Activated CD8-positive, alpha-beta memory T cell treated with anti-CD3 and anti-CD28 coated beads, Interleukin-2, amount 50 U/mL, for 1 hour (primary cell): ENCODE results near the gene SLU7.

ENCODE experiments used
- DNase-seq: peaks from one replicate; pipeline ENCODE4 v3.0.0-alpha.2; 2020; ENCODE audit errors: extremely low read depth

SLU7 gene

DNA sequence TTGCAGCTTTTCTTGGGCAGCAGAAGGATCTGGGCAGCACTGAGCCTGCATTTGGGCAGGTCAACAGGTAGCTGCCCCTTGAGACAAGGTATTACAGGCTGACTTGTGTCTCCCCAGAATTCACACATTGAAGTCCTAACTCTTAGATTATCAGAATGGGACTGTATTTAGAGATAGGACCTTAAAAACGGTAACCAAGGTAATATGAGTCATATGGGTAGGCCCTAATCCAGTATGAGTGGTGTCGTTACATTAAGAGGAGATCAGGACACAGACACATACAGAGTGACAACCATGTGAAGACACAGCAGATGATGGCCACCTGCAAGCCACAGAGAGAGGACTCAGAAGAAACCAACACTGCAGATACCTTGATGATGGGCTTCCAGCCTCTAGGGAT lies 51.6 kb downstream of the SLU7 start:
- no peak for DNase-seq

DNA sequence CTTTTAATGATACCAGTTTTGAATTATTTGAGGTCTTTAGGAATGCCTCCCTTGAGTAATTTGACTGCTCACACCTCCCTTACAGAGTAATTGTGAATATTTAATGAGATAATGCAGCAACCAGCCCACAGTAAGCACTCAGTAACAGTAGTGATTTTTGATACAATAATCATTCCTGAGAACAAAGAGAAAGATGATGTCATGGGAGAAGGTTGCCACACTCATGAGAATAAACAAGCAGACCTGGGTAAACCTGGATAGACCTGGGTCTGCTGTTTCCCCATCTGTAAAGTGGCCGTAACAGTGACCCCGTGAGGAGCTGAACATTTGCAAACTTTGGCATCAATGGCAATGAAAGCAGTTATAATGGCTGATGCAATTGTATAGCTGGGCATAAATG lies 52.7 kb downstream of the SLU7 start:
- DNase-seq: no peak

DNA sequence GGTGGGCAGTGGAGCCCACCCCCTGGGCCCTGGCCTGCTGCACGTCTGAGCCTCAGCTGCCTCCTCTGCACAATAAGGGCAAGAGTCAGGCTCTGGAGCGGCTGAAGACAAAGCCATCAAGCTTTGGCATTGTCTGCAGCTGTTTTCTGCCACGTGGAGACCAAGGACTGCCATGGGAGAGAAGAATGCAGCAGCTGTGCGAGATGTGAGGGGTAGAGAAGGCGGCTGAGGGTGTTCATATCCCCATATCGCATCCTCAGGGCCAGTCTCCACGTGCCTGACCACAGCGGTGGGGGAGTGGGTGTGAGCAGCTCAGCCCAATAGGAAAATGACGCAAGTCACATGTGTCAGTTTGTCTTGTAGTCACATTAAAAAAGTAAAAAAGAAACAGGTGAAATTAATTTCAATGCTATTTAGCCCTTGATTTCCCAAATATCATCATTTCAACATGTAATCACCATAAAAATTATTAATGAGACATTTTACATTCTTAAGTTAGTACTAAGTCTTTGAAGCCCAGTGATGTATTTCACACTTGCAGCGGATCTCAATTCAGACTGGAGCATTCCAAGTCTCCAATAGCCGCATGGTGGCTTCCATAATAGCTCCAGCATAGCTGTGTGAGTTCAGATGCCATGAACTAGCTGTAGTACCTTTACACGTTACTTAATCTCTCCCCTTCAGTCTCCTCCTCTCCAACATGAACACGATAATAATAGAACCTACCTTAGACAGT lies 55.1 kb downstream of the SLU7 start:
- no peak for DNase-seq

DNA sequence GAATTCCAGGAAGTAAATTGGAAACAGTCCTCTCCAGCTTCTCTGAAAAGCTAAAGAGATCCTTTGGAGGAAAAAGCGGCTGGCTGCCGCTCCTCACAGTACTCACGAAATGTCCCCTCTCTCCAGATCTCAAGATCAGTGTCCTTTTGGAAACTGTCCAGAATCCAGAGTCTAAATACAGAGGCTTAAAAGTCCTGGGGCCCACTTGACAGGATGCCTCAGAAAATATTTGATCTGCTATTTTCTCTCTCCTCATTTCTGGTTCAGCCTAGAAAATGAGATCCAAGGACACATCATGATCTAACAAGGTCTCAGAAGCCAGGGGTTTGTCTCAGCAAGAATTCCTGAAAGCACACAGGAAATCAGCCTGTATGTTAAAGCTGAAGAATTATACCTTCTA lies 55.7 kb downstream of the SLU7 start:
- no peak for DNase-seq

DNA sequence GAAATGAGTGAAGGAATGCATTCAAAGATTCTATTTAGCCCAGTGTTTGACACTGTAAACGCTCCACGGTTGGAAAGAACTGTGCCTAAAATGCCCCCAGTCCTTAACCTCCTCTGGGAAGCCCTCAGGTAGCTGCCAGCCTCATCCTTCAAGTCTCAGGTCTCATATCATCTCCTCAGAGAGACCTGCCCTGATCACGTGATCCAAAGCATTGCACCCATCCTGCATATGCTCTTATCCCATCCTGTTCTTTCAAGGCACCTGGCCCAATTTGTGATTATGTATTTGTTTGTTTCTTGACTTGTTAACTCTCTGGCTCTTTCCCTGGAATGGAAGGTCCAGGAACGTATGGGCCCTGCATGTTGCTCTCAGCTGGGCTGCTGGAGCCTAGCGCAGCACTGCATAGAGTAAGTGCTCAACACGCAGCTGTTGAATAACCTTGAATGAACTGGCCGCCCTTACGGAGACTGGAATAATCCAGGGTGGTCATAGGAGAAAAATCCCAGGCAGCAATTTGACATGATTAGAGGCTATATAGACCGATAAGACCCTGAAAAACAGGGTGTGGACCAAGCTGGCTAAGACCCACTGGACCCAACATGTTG lies 57.2 kb downstream of the SLU7 start:
- no peak for DNase-seq

DNA sequence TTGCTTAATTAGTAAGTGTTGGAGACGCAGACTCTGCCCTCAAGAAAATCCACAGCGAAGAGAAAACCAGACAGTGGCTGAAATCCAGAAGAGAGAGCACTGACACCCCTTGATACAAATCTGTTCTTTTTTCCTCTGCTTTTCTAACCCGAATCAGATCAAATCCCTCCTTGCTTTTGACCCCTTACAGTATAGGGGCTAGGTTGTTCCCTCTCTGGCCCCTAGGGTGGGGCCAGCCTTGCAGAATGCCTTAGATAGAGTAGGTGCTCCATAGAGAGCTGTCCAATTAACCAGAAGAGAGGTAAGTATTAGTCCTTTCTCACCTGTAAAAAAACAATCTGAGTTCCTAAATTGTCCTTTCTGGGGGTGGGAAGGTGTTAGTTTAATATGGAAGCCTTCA lies 58.6 kb downstream of the SLU7 start:
- DNase-seq: no peak

DNA sequence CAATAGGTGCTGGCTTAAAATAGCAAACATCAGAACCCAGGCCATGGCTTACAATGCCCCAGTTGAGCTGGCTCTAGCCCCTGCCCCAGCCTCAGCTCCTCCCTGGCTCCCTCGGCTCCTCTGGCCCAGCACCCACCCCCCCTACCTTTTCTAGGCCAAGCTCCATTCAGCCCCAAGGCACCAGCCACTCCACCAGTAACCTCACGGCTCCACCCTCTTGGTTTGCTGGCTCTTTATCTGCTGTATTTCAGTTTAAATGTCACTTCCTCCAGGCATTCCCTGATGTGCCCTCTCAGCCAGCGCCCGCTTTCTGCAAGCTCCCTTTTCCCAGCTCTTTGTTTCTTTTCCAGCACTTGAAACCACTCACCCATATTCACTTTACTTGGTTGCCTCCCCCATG lies 59.1 kb downstream of the SLU7 start:
- no peak for DNase-seq

DNA sequence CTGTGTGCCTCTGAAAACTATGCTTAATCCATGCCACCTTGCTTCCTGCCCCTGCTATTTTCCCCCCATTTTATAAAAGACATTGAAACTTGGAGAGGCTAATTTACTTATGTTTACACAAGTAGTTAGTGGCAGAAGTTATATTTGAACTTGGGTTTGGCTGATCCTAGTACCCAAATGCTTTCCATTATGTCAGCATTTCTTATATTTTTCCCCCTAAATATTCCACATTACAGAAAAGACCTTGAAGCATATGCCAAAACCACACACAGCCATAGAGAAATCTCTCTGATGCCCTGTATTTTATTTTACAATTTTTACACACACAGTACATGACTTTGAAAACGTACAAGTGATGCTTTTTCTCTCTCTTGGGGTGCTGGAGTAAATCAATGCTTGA lies 59.6 kb downstream of the SLU7 start:
- no peak for DNase-seq

DNA sequence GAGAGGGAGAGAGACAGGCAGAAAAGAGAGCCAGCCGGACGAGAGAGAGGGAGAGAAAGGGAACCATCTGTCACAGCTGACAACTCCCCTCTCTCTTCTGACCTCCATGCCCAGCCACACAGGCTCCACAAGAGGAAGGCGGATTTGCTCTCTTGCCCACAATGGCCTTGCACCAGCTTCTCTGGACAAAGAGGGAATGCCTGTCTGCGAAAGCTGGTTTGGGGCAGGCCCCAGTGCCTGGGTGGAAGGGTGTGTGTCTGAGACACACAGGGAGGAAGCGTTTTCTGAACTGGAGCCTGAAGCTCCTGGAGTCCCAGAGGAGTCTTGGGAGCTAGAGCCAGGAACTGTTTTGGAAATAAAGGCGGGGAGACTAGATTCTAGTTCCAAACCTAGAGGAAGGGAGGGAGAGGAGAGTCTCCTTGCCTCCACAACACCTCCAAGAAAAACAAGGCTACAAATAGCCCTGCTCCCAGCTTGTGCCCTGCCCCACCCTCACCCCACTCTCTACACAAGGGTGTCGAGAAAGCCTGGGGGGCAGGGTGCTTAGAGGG lies 60.9 kb downstream of the SLU7 start:
- DNase-seq: no peak

DNA sequence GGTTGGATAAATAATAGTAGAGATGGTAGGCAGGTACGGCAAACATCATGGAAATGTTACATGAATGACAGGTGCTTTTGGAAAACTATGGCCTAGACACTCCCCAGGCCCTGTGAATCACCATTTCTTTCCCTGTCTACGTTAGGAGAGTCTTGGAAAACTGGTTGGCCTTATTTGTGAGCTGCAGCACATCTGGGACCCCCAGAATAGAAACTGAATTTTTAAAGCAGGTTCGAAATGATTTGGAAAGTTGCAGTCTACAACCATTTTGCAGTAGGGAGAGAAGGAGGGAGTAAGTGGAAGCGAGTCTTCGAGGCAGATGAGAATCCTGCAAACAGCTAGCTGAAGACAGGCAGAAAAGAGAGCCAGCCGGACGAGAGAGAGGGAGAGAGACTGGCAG lies 61.5 kb downstream of the SLU7 start:
- no peak for DNase-seq

DNA sequence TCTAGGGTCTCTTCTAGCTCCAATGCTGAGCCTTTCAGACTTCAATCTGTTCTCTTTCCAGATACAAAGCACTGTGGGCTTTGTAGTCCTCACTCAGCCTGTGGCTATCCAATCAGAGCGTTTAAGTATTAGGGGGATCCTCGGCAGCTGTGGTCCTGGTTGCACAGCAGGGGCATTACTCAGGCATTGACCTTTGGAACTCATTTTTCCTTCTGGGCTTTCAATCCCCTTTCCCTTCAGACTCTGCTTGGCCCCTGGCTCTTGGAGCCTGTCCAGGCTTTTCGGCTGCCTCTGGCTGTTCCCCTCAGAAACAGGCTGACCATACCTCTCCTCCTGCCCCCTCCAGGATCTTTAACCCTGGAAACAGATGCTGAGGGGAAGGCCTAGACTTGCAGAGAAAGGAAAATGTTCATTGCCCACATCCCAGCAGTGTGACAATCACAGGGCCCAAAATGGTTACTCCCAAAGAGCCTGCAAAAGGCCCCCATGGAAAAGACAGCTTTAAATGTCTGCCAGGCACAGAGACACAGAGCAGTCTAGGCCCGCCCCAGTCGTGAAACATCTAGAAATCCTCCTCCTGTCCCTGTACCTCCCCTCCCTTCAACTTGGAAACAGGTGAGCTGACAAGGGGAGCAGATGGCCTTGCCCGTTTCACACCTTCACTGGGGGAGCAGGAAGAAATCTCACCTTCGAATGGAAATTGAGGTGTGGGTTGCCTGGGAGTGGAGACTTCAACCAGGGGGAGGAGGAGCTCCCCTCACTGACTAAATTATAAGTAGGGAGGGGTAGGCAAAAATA lies 62.1 kb downstream of the SLU7 start:
- no peak for DNase-seq

DNA sequence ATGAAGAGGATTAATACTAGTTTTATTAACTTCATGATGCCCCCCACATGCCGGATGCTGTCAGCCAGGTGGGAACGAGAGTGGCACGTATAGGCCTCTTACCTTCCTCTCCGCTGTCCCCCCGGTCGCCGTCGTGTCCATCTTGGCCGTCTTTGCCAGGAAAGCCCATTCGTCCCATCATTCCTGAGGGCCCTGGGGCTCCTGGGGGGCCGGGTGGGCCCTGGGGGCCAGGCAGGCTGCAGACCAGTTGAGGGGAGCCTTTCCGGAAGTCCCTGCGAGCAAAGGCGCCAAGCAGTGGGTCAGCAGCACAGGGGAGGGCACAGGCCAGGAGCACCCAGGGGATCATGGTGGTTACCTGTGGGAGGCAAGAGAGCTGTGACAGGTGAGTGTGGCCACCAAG lies 64.2 kb downstream of the SLU7 start:
- no peak for DNase-seq

DNA sequence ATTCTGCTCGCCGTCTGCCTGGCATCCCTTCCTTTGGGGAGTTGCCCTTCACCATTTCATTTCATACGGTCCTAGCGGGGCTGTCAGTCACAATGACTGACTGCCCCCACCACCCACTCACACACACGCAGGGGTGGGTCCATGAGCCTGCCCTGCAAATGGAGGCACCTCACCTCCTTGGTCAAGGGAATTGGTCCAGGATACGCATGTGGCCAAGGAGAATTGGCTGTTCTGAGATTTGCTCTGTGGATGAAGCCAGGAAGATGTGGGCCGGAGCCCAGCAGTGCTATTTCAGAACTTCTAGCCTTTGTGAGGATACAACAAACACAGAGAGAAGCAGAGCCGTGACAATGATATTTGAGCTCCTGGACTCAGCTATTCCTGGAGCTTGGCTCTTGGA lies 65.5 kb downstream of the SLU7 start:
- no peak for DNase-seq

DNA sequence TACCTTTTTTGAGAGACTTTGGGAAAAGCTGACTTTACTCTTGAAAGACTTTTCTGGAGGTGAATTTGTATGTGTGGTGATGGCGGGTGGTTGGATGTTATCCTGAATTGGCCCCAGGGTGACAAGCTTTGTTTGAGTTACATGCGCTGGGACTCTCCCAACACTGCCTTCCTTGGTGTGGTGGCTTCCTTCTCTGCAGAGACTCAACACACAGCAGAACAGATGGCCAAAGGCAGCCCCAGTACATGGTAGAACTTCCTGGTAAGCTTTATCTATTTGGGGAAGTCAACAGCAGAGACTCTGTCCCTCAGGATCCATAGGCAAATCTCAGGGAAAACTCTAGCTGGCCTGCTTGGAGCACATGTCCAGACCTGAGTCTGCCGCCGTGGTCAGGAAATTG lies 66.6 kb downstream of the SLU7 start:
- no peak for DNase-seq
